GM19372 (cell line): ENCODE measurements around the gene MARCKS.

Experiments
- ATAC-seq: cut with Tn5 transposase; IDR thresholded peaks from one replicate; pipeline ENCODE4 v1.9.1; 2021; ENCODE audit warnings: mild to moderate bottlenecking, low read depth, moderate library complexity; ENCODE audit not compliant: unreplicated experiment

Gene MARCKS

DNA sequence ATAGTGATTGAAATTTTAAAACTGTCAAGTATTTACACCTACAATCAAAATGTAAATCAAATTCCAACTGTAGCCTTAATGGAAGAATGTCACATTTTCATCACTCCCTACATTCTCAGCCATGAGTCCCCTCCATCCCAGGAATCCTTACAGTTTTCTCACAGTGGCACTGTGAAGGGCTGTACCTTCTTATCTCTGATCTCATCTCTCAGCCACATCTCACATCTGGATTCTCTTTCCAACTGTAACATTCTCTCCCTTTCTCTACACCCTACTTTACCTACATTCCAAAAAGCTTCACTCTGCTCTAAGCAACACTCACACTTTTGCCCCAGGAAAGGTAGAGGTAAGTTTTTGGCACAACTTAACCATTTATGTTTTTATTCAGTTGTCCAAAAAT, 8.9 kb upstream of the MARCKS start:
- ATAC-seq = no peak

DNA sequence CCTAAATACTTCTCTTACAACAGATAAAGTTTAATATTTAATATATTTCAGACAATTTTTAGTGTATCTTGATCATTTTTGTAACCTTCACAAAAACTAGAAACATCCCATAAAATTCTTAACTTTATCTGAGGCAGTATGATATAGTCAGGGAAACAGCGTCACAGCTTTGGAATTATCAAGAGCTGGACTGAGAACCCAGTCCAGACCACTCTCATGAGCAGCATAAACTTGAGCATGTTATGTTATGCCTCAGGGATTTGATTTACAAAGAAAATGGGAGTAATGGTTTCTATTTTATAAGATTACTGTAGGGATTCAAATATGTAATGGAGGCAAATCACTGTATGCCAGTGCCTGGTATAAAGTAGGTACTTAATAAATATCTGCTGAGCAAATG, 8.3 kb upstream of the MARCKS start:
- no peak for ATAC-seq

GRCh38 chr6:113853252-113853651, 3.9 kb upstream of the MARCKS start:
- ATAC-seq = no peak

DNA sequence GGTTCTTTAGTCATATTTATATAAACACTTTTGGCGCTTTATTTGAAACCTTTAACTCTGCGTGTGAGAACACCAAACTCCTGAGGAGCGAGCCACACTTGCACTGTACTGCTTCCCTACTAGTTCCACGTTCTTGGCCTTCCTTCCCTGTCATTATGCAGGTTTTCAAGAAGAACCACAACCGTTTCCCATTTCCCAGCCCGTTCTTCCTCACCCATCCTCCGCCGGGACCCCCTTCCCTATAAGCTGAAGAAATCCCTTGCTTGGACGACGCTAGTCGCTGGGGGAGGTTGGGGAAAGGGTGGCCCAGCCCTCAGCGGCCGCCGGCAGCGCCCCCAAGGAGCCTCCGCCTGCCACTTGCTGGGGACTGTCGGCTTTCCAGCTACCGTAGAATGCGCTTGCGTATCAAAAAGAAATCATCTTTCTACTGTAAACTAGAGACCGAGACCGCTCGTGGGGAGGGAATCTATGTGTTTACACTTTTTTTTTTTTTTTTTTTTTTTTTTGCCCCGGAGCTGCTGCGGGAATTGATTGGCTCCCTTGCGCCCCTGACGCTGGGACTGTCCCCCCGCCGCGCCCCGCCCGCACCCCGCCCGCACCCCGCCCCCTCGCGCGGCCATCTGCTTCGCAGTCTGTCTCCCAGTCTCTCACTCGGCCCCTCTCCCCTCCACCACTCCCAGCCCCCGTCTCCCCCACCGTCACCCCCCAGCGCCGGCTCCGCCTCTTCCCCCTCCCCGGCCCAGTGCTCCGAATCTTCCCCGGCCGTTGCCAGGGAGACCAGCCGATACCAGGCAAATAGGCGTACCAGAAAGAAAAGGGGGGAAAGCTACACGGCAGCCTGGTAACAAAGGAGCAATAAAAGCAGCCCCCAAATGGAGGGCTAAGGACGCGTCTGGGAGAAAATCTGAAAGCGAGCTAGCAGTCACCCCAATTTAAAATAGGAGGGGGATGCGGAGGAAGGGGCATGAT, 2.3 kb upstream of the MARCKS start:
- ATAC-seq = no peak

GRCh38 chr6:113855500-113856374, 1.4 kb upstream of the MARCKS start:
- ATAC-seq = no peak

DNA sequence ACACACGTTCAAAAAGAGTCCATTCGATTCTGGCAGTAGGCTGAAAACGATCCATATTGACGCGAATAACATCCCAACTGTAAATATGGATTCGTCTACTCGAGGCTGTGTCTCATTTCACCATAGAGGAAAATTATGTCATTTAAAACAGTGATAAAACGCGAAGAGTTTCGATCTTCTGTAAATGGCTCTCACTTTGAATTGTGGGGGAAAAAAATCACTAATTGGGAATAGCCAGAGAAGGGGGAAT, 845 bp upstream of the MARCKS start:
- ATAC-seq = no peak

GRCh38 chr6:113857556-113858479, 673 bp downstream of the MARCKS start:
- no peak for ATAC-seq

DNA sequence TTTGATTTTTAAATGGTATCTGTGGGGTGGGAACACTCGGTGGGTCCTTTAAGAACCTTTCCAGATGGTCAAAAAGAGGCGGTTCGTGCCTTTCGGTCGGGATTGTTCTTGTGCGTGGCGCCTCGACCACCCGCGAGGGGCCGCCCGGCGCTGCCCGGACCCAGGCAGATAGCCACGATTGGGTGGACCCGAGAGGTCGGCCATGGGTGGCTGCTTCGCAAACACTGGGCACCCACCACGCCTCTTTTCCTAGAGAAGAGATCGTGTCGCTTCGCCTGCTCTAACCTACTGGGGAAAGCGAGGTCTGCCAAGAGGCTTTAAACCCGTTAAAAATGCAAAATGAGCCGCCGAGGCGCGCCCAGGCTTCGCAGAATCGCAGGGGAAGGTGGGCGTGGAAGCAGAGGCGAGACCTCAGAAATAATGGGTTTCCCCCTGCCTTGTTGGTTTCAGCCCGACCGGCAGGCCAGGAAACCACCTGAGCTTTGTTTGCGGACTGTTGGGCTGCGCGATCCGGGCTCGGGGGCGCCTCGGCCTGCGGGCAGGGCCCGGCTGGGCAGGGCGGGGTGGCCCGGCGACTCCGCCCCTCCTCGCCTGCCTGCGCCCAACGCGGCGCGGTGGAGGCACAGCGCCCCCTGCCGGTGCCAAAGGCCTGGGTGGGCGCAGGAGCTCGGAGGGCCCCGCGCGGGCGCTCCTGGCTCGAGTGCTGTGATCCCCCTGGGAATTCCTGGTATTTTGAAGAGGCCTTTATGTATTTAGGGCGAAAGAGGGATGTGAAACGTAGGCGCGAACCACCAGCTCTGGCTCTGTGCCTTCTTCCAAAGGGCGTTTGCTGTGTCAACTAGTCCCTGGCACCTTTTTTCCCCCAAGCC, 1.6 kb downstream of the MARCKS start:
- ATAC-seq = peak; percentile 71

GRCh38 chr6:113859349-113860180, 2.4 kb downstream of the MARCKS start:
- no peak for ATAC-seq

- no peak for ATAC-seq
Observed at GRCh38 chr6:113860181-113860955, 3.2 kb downstream of the MARCKS start.

DNA sequence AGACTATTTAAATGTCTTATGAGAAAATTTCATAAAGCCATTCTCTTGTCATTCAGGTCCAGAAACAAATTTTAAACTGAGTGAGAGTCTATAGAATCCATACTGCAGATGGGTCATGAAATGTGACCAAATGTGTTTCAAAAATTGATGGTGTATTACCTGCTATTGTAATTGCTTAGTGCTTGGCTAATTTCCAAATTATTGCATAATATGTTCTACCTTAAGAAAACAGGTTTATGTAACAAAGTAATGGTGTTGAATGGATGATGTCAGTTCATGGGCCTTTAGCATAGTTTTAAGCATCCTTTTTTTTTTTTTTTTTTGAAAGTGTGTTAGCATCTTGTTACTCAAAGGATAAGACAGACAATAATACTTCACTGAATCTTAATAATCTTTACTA, 5.0 kb downstream of the MARCKS start:
- no peak for ATAC-seq

GRCh38 chr6:113870917-113871316, 13.8 kb downstream of the MARCKS start:
- ATAC-seq = no peak

DNA sequence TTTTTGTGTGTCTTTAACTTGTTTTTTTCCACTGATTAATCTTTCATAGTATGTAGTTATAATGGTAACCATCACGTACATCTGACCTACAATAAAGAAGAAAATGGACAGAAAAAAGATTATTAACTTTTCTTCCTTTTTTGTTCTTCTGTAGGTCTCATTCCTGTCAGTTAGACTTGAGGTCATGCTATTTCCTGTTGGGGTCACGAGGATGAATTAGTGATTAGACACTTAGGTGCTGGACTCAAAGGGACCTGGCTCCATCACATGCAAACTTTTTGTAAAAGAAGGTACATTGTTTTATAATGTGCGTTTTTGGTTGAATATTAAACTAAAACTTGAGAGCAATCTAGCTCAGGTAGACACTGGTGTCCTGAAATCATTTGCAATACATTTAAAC, 14.8 kb downstream of the MARCKS start:
- ATAC-seq = no peak

DNA sequence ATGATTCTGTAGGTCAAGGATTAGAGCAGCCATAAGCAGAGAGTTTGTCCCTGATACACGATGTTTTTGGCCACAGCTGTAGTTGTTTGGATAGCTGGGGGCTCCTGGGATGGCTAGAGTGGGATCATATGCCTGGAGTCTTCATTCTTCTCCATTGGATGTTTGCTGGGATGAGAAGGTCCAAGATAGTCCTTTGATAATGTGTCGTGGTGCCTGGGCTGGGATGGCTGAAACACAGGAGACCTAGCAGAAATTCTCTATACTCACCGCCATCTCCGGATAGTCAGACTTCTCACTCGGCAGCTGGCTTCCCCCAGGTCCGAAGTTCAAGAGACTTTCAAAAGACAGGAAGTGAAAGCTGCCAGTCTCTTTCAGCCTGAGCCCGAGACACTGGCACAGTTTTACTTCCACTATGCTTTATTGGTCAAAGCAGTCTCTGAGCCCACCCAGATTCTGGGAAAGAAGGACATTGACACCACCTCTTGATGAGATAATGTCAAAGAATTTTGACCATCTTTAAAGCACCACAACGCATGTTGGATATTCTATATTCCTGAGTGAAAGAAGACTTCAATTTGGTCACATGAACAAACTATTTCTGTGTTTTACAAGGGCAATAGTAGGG, 16.0 kb downstream of the MARCKS start:
- ATAC-seq = peak; percentile 92

GRCh38 chr6:113875470-113875869, 18.3 kb downstream of the MARCKS start:
- no peak for ATAC-seq

DNA sequence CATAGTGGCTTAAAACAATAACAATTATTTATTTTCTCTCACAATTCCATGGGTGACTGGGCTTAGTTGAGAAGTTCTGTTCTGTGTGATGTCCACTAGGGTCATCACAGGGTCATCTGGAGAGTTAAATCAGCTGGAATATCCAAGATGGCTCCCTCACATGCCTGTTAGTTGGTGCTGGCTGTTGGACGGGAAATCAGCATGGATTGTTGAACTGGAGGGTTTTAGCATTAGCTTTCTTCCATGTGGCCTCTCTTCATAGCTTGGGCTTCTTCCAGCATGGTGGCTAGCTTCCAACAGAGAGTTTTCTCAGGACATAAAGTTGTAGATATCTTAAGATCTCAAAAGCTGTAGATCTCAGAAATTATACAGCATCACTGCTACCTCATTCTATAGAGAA, 19.6 kb downstream of the MARCKS start:
- ATAC-seq = no peak

DNA sequence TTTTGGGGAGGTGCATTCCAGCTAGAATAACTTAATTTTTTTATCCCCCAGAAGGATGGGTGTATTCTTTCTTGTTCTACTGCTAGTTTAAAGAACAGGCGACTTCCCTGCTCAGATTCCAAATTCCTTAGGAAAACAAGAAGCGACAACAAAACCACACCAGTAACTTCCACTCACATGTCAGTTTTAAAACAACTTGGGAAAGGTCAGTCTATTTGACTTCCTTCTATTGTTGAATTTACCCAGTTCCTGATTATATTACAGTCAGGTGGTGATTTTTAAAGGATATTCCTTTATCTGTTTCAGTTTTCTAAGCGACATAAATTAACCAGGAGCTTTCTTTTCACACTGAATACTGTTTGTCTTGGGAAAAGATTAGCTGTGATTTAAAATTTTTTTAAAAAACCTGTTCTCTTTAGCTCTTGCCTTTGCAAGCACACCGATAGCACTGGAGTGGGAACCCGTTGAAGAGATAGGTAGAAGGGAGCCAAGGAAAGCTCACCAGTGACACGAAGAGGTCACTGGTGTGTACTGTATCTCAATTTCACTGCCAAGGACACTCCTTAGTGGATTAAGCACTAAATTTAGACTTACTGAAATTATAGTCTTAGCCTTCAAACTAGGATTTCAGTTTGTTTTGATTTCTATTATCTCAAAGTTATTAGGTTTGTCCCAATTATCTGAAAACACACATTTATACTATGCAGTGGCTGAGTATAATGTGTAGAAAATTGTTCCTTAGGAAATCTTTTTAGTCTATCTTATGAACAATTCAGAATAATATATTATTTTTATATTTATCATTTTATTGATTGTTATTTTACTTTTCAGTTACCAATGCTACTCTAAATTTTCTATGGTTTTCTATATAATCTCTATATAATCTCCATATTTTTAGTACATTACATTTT, 22.3 kb downstream of the MARCKS start:
- ATAC-seq = peak; percentile 100
